ENCODE data around the gene NEFH. TPM values are rescaled to one million over a fixed set of nuclear protein-coding genes. Genes with fewer than 3 reads are reported as not detected.

NEFH gene
- polyA plus RNA-seq, 10 donors: 0.29 to 6.5 (median 3.1) TPM

DNA sequence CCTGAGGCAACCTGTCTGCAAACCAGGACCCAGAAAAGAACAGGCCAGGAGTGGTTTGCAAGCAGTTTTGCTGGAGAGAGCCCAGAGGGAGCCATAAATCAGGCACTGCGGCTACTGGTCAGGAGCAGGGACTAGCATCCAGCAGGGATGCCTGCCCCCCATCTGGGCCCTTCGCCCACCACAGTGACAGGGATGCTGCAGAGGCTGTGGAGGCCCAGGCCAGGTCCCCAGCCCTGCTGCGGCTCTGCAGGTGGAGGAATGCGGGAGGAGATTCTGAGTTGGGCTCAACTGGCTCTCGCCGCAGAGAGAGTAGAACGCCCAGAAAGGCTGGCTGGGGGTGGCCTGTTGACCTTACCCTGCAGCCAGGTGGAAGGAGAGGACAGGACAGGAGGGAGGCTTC is 16.4 kb upstream of the NEFH start:
- DNase-seq: no peak

DNA sequence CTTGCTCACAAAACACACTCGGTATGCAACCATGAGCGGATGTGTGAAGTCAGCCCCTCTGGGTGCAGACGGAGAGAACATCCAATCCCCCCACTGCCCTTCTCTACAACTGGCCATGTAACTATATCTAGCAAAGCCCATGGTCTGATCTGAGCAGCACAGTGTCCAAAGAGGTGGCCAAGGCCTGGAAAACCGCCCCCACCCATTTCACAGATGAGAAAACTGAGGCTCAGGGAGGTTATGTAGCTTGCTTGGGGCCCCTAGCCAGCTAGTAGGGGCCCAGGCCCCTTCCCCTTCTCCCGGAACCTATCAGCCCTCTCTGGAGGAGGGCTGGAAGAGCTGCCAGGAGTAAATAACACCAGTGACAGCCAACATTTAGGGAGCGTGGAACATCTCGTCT is 15.4 kb upstream of the NEFH start:
- DNase-seq: no peak

DNA sequence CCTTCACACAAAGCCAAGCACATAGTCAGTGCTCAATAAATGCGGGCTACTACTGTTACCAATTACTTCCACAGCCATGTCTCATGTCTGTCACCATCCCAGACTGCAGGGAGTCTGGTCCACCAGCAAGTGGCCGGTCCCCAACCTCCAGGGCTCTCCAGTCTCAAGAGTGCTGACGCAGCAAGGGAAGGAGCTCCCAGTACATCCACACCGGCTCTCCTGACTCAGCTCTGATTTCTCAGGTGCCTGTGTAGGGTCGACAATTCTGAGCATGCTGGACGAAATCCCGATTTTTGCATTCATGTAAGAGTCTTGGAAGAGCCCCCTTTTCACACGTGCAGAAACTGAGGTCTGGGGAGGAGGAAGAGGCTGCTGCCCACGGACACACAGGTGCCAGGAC is 10.3 kb upstream of the NEFH start:
- no peak for DNase-seq

- DNase-seq: peak in 2 of 3 donors; percentile 62 to 74
These were observed 9.7 kb upstream of the NEFH start for GRCh38 chr22:29470159-29470855.

DNA sequence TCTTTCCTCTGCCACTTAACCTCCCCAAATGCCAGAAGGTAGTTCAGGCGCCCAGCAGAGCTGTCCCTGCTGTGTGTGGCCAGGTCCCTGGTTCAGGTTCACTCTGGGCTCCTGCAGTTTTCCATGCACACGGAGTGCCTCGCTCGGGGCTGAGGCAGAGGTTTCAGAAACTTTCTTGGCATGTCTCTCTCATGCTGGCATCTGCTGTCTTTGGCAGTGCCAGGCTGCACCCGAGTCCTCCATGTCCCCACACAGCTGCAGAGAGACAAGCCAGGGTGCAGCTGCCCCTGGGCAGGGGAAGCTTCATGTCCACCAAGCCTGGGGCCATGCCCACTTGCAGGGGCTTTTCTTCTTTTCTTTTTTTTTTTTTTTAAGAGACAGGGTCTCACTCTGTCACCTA is 7.0 kb upstream of the NEFH start:
- DNase-seq: no peak

DNA sequence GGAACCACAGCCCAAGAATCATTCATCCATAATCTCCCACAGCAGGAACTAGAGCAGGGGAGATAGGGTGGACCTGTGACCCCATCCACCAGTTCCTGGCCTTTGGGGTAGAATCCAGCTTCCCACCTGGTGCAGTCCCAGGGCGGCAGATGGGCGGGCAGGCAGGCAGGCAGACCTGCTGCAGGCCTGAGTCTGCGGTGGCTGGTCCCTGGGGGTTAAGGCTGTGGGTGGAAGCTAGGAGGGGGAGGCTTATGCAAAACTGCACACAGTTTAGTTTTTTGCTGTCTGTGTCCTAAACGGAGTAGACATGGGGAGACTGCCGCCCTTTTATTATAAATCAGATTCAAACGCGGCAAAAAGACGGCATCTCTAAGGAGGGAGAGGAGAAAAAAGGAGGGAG is 4.5 kb upstream of the NEFH start:
- DNase-seq: no peak

DNA sequence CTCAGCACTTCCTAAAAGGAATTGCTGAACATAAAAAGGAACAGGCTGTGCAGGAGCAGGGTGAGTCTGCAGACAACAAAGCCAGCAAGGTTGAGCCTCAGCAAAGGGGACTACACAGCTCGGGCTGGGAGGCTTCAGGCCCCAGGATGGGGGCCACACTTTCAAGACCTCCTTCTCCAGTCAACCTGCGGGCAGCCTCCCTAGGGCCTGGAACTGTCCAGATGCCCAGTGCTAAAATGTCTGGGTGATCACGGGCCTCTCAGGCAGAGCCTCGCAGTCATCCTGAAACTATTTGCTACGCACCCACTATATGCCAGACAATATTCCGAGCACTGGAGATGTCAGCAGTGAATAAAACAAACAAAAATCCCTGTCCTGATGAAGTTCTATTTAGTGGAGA is 3.9 kb upstream of the NEFH start:
- DNase-seq: no peak

DNA sequence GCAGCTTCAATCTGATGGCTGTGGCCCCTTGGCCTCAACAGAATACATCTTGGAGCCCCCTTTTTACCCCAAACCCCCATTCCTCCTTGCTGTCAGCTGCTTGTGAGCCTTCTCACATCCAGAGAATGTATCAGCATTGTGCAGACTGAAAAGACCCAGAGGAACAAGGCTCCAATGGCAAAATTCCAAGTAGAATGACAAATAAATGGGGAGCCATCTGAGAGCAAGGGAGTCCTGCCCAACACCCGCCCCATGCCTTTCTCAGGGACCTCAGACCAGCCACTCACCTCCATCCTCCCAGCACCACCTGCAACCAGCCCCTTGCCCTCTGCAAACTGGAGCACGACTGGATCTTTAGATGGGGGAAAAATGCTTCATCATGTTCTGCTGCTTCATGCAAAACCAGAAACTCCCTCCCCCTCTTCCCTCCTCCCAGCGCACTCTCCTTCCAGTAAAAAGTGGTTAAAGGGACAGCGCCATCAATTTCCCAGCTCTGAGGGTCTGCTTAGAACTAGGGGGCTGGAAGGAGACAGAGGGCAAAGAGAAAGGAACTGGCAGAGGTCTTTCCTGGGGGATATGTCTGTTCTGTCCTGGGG is 2.2 kb upstream of the NEFH start:
- peak in 1 of 3 donors; percentile 12 for DNase-seq

DNA sequence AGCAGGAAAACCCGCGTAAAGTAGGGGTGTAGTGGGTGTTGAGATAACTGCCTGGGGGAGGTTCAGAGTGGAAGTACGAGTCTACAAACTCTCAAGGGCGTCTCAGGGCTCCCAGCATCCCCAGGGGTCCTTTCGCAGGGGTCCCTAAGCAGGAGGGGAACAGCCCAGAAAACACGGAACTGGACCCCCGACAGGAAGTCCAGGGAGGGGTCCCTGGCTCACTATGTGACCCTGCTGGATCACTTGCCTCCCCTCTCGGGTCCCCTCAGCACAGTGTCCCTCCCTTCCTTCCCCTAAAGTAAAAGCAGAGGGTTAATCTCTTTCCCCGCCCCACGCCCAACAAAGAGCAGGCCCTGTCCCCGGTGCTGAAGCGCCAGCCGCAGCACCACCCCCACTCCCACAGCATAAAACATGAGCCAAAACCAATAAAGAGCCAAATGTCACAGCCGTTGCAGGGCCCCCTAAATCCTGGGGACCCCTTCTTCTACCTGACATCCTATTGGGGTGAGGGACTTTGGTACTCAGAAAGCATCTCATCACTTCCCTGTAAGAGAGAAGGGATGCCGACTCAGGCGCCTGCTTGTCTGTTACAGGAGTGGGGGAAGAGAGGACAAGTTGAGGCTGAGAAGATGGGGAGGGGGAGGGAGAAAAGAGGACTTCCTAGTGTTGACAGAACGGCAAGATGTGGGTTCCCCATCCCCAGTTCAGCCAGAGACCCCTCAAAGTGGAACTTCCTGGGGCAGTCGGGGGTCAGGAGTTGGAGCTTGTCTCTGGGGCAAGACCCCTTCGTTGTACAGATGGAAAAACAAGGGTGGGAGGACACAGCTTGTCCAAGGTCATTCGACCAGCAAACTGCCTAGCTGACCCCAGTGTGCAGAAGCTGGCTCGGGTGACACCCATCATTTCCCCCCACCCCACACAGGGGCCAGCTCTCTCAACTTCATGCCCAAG is 1.4 kb upstream of the NEFH start:
- DNase-seq: peak in 1 of 3 donors; percentile 70

- no peak for DNase-seq
These were observed 169 bp downstream of the NEFH start for GRCh38 chr22:29480262-29480511.

- DNase-seq: peak; percentile 48 to 92 (median 83)
These were observed 670 bp downstream of the NEFH start for GRCh38 chr22:29480512-29481264.

- peak in 1 of 3 donors; percentile 14 for DNase-seq
These were observed 1.4 kb downstream of the NEFH start for GRCh38 chr22:29481265-29482000.

DNA sequence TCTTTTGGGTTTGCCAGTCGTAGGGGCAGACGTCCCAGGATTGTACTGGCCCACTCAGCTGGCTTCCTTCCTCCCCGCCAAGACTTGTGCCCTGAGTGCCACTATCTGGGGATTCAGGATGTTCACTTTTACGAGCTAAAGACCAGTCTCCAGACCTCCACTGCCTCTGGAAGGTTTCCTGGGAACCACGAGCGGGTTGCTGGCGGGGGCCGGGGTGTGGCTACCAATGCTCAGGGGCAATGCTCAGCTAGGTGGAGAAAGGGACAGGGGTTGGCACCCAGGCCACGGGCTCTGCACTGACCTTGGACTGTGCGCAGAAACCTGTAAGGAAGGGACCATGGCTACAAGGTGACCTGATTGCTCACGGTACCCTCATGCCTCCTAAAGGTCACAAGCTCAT is 2.2 kb downstream of the NEFH start:
- no peak for DNase-seq

GRCh38 chr22:29482726-29483125 is 2.7 kb downstream of the NEFH start:
- DNase-seq: no peak

DNA sequence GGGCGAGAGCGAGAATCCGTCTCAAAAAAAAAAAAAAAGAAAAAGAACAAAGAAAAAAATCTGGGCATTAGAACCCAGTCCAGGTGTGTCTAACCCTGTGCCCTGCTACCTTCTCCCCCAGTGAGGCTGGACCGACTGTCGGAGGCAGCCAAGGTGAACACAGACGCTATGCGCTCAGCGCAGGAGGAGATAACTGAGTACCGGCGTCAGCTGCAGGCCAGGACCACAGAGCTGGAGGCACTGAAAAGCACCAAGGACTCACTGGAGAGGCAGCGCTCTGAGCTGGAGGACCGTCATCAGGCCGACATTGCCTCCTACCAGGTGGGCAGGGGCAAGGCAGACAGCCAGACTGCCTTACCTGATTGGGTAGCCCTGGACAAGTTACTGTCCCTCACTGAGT is 3.2 kb downstream of the NEFH start:
- no peak for DNase-seq

GRCh38 chr22:29484642-29485041 is 4.6 kb downstream of the NEFH start:
- no peak for DNase-seq

- no peak for DNase-seq
These were observed 5.4 kb downstream of the NEFH start for GRCh38 chr22:29485448-29485847.

DNA sequence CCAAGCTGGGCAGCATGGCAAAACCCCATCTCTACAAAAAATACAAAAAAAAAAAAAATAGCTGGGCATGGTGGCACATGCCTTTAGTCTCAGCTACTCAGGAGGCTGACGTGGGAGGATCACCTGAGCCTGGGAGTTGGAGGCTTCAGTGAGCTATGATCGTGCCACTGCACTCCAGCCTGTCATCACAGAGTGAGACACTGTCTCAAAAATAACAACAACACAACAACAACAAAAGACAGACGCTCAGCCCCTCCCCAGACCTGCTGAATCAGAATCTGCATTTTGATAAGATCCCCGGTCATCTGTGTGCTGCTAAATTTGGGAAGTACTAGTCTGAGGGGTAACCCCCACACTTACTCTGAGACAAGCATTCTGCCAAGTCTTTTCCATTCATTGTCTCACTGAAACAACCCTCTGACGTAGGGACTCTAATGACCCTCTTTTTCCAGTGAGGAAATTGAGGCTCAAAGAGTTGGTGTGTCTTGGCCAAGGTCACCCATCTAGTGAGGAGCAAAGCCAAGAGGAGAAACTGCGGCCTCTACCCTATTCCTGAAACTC is 7.5 kb downstream of the NEFH start:
- no peak for DNase-seq

GRCh38 chr22:29489127-29489780 is 9.2 kb downstream of the NEFH start:
- DNase-seq: peak in 1 of 3 donors; percentile 10

- DNase-seq: no peak
These were observed 11.0 kb downstream of the NEFH start for GRCh38 chr22:29491012-29491411.

GRCh38 chr22:29493636-29494035 is 13.6 kb downstream of the NEFH start:
- no peak for DNase-seq

Measured in muscle of back (tissue), 11 donors.